Activated CD4-positive, alpha-beta T cell treated with anti-CD3 and anti-CD28 coated beads, Interleukin-2, amount 50 U/mL, for 1 hour (primary cell): Measurements from ENCODE around the gene ADCY10.
"Not testable (repeated sequence)": the region's sequence is repeated elsewhere in the genome, so short reads cannot be mapped to it uniquely, and the experiment has no call there.

Experiments
- DNase-seq: peaks from one replicate; pipeline ENCODE4 v3.0.0-alpha.2; 2020

The ADCY10 gene, protein sequence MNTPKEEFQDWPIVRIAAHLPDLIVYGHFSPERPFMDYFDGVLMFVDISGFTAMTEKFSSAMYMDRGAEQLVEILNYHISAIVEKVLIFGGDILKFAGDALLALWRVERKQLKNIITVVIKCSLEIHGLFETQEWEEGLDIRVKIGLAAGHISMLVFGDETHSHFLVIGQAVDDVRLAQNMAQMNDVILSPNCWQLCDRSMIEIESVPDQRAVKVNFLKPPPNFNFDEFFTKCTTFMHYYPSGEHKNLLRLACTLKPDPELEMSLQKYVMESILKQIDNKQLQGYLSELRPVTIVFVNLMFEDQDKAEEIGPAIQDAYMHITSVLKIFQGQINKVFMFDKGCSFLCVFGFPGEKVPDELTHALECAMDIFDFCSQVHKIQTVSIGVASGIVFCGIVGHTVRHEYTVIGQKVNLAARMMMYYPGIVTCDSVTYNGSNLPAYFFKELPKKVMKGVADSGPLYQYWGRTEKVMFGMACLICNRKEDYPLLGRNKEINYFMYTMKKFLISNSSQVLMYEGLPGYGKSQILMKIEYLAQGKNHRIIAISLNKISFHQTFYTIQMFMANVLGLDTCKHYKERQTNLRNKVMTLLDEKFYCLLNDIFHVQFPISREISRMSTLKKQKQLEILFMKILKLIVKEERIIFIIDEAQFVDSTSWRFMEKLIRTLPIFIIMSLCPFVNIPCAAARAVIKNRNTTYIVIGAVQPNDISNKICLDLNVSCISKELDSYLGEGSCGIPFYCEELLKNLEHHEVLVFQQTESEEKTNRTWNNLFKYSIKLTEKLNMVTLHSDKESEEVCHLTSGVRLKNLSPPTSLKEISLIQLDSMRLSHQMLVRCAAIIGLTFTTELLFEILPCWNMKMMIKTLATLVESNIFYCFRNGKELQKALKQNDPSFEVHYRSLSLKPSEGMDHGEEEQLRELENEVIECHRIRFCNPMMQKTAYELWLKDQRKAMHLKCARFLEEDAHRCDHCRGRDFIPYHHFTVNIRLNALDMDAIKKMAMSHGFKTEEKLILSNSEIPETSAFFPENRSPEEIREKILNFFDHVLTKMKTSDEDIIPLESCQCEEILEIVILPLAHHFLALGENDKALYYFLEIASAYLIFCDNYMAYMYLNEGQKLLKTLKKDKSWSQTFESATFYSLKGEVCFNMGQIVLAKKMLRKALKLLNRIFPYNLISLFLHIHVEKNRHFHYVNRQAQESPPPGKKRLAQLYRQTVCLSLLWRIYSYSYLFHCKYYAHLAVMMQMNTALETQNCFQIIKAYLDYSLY (N-terminal part only)

DNA sequence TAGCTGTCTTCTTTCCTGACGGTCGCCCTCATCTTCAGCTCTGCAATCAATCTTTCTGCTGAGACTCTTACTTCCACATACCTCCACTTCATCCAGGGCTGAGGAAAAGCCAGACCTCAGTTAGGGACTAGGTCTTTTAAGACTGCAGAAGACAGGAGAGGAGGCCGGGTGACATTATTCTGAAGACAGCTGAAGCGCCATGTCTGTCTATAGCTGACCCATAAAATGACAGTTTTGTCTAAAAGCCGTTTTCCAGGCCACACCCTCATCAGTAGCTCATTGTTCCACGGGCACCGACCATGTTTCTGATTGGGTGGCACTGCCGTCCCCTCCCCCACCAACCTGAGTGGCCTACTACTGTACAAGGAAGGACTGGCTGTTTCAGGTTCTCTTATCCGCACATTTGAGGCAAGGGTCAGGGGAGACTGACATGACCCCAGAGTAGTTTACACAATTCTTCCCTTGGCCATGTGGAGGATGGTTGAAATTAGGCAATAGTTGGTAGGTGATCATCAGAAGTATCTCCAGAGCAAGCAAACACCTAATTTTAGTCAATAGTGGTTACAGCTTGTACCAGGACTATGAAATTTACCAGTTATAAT lies at the start of gene ADCY10:
TSS of gene ADCY10 (minus strand) at position 240 of the 602 bp plus-strand sequence. CDS start 8,994 bp downstream, outside the sequence.
- no peak for DNase-seq

DNA sequence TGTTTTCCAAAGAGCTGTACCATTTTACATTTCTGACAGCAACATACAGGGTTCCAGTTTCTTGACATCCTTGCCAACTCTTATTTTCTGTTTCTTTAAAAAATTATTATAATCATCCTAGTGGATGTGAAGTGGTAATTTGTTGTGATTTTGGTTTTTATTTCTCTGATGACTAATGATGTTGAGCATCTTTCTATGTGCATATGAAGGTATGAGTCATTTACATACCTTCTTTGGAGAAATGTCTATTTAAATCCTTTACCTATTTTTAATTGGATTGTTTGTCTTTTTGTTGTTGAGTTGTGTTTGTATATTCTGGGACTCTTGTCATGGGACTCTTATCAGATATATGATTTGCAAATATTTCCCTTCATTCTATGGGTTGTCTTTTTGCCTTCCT lies 43.8 kb upstream of the ADCY10 start:
- no peak for DNase-seq

DNA sequence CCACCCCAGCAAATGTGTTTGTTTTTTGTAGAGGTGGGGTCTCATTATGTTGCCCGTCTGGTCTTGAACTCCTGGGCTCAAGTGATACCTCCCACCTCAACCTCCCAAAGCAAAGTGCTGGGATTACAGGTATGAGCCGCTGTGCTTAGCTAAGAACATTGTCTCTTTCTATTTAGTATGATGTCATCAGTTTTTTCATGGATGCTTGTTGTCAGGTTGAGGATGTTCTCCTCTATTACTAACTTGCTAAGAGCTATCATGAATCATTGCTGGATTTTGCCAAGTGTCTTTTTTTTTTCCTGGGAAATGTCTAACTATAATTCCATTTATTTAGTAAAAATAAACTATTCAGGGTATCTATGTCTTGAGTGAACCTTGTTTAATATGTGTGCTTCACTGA lies 42.0 kb upstream of the ADCY10 start:
- no peak for DNase-seq

DNA sequence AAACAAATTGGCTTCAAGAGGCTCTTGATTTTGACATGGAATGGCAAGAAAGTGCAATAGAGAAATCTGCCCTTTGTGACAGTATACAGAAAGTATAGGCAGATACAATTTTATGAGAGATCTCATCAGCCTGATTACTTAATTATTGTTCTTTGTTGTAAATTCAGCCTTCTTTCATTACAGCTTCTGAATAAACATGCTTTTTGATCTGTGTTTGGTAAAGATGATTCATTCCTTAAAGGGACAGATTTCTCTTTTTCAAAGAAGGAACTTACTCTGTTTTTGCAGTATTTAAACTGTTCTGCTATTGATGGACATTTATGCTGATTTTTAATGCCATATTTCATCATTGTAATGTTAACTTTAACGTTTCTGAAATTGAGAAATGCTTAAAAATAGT lies 36.6 kb upstream of the ADCY10 start:
- no peak for DNase-seq

DNA sequence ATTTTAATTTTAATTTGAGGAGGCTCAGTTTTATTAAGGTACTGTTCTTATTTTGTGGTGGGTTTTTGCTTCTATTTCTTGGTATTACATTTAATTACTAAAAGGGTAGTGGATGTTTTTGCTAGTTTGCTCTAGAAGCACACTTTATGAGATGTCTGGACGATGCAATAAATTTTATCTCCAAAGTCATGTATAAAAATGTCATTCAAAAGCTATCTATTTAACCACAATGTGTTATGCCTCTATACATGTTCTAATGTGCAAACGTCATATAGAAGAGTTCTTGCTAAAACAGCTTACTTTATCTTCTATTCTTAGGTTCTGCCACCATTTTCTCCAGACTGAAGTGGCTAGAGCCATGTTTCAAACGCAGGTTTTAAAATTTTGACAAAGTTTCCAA lies 35.9 kb upstream of the ADCY10 start:
- DNase-seq = no peak

DNA sequence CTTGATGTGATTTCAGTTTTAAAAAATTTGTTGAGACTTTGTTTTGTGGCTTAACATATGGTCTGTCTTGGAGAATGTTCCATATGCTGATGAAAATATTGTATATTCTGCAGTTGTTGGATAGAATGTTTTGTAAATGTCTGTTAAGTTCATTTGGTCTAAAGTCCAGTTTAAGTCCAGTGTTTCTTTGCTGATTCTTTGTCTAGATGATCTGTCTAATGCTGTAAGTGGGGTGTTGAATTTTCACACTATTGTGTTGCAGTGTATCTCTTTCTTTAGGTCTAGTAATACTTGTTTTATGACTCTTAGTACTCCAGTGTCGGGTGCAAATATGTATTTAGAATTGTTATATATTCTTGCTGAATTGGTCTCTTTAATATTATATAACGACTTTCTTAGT lies 33.8 kb upstream of the ADCY10 start:
- DNase-seq = no peak

DNA sequence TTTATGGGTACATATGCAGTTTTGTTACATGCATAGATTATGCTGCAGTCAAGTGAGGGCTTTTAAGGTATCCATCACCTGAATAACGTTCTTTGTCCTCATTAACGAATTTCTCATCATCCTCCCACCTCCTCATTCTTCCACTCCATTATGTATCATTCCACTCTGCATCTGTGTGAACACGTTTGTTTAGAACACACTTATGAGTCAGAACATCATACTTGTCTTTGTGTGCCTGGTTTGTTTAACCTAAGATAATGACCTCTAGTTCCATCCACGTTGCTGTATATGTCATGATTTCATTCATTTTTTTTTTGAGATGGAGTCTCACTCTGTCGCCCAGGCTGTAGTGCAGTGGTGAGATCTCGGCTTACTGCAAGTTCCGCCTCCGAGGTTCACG lies 29.6 kb upstream of the ADCY10 start:
- DNase-seq = no peak

DNA sequence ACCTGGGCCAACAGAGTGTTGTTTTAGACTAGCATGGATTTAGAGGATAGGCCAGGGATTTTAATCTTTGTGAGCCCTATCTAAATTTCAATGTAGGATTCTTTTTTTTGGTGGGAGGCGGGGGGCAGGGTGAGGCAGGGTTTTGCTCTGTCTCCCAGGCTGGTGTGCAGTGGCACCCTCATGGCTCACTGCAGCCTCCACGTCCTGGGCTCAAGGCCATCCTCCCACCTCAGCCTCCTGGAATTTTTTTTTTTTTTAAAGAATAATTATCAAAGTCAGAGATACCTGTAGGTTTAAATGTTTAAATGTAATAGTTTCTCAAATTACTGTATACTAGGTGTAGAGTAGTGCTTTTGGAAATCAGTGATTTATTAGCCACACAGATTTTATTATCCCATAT lies 26.3 kb upstream of the ADCY10 start:
- no peak for DNase-seq

DNA sequence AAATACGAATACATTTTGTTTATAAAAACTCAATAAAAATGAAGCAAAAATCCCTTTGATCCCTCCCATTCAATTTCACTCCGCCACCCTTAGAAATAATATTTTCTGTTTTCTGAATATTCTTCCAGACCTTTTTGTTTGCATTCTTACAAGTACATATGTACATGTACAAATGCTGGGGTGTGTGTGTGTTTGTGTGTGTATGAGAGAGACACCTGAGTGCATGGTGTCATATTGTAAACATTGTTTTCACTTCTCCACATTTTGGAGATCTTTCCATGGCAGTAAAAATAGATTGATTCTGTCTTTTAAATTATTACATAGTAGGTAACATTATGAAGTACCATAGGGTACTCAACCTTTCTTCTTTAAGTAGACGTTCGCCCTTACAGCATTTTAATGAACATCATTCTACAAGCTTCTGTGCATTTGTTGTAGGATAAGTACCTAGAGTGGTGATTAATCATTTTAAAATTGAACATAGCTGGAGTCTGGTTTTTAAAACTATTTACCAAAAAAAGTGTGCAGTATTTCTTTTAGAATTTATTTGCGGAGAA lies 24.2 kb upstream of the ADCY10 start:
- no peak for DNase-seq

DNA sequence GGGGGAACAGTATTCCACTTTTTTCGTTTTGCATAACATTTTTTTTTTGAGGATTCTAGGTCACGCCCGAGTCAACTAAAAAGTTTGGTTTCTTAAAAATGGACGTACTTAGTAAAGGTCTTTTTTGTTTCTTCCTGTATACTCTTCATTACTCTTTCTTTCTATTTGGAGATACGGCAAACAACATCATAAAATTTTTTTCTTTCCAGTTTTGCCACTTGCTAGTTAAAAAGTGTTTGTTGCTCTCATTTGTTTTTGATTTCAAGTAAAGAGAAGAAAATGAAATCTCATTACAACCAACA lies 23.7 kb upstream of the ADCY10 start:
- no peak for DNase-seq

DNA sequence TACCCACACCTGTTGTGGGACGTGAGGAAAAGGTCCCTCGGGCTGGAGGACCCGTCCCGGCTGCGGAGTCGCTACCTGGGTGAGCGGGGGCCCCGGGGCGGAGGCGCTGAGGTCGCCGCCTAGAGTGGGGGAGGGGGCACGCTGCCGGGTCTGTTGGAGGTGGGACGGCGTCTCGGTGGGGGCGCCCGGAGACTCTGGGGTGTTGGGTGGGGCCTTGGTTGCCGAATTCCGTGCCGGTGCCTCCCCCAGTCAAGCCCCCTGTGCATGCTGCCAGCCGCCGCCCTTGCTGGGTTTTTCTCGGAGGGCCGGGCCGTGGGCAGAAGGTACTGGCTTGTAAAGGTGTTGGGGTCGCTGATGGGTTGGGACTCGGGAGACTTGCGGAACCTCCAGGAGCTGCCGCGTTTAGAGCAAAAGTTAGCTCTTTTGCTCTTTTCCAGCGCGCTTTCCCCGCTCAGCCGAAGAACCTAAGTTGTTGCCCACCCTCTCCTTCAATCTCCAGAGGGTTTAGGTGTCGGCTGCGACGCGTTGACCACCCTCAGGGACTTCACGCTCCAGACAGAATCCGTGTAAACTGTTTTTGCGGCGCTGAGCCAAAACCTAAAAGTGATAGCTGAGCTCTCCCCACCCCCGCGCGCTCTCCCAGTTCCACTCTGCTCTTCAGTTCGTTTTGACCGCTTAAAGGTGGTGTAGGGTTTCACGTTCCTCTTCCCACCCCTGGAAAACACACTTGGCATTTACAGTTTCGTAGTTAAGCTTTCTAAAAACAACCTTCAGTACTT lies 23.2 kb upstream of the ADCY10 start, which contains the start of gene MPC2:
TSS of gene MPC2 (minus strand) at position 143 of the 779 bp plus-strand sequence. CDS start 1,231 bp downstream, outside the sequence.
- peak; percentile 60 for DNase-seq

DNA sequence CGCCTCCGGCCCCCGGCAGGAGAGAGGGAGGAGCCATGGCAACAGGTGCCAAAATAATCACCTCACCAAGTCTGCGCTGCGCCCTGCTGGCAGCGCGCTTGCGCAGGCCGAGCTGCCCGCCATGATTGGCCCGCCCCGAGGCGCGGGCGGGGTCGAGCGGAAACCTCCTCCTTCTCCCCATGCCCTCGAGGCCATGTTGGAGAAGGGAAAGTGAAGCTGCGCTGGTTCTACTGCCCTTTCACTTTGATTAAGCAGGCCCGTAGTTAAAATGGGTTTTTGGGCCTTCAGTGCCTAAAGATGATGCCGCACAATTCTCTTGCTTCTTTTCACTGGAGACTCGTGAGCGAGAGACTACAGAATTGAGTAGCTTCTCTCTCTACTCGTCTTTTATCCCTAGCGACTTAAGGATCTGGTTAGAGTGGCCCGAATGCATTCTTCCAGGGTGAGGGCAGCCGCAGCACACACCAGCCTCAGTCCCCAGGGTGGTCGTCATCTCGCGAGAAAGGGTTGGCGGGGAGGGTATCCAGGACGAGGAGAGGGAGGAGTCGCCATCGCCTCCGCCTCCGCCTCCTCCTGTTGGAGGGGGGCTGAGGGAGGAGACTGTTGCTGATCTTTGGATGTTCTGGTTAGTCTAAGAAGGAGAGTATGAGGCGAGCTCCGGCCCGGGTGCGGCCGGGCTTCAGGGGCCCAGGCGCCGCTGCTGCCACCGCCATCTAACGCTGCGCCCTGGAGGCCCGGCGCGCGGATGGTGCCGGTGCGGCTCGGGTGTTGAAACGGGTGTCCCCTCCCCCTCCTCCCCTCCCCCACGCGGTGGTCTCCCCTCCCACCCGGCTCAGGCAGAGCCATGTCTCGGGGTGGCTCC lies 22.4 kb upstream of the ADCY10 start, which contains the start of gene DCAF6:
TSS of gene DCAF6 (plus strand) at position 616 of the 862 bp plus-strand sequence. CDS start at position 845, 229 bp downstream.
- DNase-seq = peak; percentile 96

DNA sequence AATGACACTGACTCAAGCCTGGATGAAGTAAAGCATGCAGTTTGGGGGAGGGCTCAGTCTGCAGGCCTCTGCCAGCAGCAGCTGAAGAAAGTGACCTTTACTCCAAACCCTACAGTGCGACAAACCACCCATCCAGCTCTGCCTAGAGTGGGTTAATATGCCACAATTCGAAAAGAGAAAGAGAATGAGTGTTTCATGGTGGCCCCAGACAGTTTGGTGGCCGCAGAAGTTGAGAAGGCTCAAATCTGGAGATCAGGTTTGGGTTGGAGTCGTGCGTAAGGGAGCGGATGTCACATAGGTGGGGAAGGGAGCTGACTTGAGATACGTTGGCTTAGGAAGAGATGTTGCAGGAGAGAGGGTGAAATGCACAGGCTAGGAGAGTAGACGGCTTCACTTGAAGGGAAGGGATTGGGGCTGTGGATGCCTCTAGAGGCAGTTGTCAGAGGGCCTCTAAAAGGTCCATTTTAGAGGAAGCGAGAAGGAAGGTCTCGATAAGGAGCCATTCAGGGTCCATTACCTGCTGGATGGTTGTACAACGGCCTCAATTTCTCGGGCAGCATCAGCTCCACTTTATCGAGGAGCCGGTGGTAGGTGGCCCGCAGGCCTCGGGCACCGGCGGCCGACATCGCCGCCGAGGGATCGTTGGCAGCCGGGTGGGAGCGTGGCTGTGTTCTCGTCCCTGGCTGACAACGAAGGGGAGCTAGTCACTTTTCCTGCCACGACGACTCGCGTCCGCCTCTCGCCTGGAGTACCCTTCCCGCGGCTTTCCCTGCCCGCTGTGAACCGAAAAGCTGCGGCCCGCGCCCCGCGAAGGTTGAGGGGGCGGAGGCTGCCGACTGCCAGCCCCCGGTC lies 21.5 kb upstream of the ADCY10 start:
- peak; percentile 19 for DNase-seq

DNA sequence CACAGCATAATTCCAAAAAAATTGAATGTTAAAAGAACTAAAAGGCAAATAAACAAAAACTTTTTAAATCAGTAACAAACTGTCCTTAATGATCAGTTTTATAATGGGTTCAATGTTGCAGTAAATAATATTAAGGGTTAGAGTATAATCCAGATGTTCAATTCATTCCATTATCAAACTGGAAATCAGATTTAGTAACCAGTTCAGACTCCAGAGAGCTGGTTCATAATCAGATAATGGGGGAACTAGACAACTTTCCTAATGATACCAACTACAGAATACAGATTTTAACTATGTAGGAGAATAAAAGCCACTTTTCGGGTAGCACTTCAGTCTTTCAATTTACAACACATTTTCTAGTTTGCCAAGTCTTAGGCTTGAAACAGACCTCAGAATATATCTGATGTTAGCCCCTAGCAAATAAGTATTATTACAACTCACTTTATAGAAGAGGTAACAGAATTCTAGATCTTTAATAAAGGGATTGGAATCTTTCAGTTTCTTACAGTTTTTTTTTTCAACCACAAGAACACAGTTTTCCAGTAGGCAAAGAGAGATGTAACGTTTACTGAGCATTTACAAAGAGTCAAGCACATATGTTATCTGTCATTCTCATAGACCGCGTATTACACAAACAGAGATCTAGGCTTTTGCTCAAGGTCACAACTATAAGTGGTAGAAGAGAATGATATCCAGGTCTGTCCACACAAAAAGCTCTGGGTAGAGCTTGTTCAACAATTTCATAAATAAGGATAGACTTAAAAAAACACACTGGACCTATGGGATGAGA lies 20.7 kb upstream of the ADCY10 start:
- no peak for DNase-seq

DNA sequence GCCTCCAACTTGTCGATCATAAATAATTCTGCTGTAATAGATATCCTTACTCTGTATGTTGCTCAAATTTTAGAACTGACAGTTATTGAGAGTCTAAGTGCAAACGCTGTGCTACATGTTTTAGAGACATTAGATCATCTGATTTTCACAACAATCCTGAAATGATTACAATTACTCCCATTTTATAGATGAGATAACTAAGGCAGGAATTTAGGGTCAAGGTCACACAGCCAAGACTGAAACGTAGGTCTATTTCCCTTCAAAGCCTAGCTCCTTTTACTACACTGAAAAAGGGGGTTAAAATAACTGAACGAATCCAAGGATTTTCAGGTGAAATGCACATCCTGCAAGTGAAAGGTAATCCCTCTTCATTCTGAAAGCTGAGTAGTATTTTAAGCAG lies 19.9 kb upstream of the ADCY10 start:
- DNase-seq = no peak

DNA sequence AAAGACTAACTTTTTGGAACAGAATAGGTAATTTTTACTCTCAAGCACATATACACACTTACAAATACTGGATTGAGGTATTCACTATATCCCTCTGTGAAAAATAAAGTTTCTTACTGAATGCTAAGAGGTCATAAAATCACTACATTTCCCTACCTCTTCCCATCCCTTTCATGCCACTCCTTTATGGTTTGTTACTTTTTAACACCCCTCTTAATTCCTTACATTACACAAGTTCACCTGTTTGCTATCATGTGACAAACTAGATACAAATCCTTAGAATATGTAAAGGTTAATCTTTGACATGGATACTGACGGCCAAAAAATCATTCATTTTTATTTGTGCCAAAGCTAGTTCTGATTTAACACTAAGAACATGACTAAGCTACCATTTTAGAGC lies 15.8 kb upstream of the ADCY10 start:
- no peak for DNase-seq

DNA sequence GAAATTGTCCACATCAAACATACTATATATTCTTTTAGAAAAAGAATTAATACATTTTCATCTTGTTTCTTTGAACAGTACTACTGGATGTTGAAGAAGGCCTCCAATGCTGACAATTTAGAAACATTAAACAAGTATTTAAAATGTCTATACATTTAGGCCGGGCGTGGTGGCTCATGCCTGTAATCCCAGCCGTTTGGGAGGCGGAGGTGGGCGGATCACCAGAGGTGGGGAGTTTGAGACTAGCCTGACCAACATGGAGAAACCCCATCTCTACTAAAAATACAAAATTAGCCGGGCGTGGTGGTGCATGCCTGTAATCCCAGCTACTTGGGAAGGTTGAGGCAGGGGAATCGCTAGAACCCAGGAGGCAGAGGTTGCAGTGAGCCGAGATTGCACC lies 15.0 kb upstream of the ADCY10 start:
- not testable (repeated sequence) for DNase-seq

DNA sequence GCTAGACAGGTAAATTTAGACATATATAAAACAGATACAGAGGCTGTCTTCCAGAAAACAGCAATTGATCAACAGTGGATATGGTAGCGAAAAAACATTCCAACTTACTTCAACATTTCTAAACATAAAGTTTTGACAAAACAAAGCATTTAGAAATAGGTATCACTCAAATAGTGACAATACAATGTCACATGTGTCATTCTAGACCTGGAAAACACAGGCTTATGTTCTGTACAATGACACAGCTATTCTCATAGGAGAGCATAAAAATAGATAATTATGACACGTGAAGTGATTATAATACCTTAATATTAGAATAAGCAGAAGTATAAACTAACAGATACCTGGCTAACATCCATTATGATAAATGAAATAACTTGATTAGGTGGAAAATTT lies 14.5 kb upstream of the ADCY10 start:
- no peak for DNase-seq
